ENCODE results near the gene ZNF592.
"Not testable (repeated sequence)": the region's sequence is repeated elsewhere in the genome, so short reads cannot be mapped to it uniquely, and the experiment has no call there.

ZNF592 gene

GRCh38 chr15:84750583-84751092 is 2.2 kb downstream of the ZNF592 start:
- Histone ChIP-seq H2AFZ (ENCODE audit: low read length) (no peak overlapping the region), H3K4me3 (ENCODE audit: low read depth, low read length, poor library complexity, severe bottlenecking) (peak overlapping the region; percentile 77), H3K9me3 (ENCODE audit: low read length) (no peaks in the 10 kb centered on the region), H3K27me3 (ENCODE audit: insufficient read depth, low read length) (no peaks in the 10 kb centered on the region), H3F3A (ENCODE audit: insufficient read depth, low read length) (no peaks in the 10 kb centered on the region), H4K20me1 (ENCODE audit: insufficient read depth, low read length) (no peaks in the 10 kb centered on the region), H3K36me3 (ENCODE audit: insufficient read depth, low read length) (peaks cover 6% of the 10 kb centered on the region; the same call in 1 of the 2 replicates), H3K79me2 (ENCODE audit: insufficient read depth, low read length) (peaks cover 68% of the 10 kb centered on the region), H3K4me2 (ENCODE audit: low read length) (peak overlapping the region; percentile 91), H3K9ac (ENCODE audit: low read length) (peak overlapping the region; percentile 27), H3K27ac (ENCODE audit: low read depth, low read length, poor library complexity, severe bottlenecking) (peak overlapping the region; percentile 70), H3K9me2 (ENCODE audit: low read depth, low read length) (no peaks in the 10 kb centered on the region), H3K4me1 (ENCODE audit: insufficient read depth, low read length, severe bottlenecking) (peaks cover 34% of the 10 kb centered on the region)
- TF ChIP-seq EZH2 (IDR thresholded peaks at IDR 0.05; ENCODE audit: borderline replicate concordance, low read length), result no peak
- TF ChIP-seq CTCF (IDR thresholded peaks at IDR 0.05; ENCODE audit: low read length), result no peak

DNA sequence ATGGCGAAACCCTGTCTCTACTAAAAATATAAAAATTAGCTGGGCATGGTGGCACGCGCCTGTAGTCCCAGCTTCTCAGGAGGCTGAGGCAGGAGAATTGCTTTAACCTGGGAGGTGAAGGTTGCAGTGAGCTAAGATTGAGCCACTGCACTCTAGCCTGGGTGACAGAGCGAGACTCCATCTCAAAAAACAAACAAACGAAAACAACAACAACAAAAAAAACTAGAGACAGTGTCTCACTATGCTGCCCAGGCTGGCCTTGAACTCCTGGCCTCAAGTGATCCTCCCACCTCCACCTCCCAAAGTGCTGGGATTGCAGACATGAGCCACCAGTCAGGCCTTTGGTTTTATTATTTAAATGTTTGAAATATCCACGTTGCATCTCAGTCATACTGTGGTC is 3.3 kb downstream of the ZNF592 start:
- H3K27me3 ChIP-seq (ENCODE audit: insufficient read depth, low read length); H3K4me3 ChIP-seq (ENCODE audit: low read depth, low read length, poor library complexity, severe bottlenecking); H3K36me3 ChIP-seq (ENCODE audit: insufficient read depth, low read length); H4K20me1 ChIP-seq (ENCODE audit: insufficient read depth, low read length); H3K9me2 ChIP-seq (ENCODE audit: low read depth, low read length); H3K9ac ChIP-seq (ENCODE audit: low read length); H3K4me2 ChIP-seq (ENCODE audit: low read length); H2AFZ ChIP-seq (ENCODE audit: low read length); H3K27ac ChIP-seq (ENCODE audit: low read depth, low read length, poor library complexity, severe bottlenecking); H3K9me3 ChIP-seq (ENCODE audit: low read length); H3F3A ChIP-seq (ENCODE audit: insufficient read depth, low read length): not testable (repeated sequence)
- H3K79me2 ChIP-seq (ENCODE audit: insufficient read depth, low read length), result peaks cover 79% of the 10 kb centered on the region
- H3K4me1 ChIP-seq (ENCODE audit: insufficient read depth, low read length, severe bottlenecking), result peaks cover 34% of the 10 kb centered on the region

DNA sequence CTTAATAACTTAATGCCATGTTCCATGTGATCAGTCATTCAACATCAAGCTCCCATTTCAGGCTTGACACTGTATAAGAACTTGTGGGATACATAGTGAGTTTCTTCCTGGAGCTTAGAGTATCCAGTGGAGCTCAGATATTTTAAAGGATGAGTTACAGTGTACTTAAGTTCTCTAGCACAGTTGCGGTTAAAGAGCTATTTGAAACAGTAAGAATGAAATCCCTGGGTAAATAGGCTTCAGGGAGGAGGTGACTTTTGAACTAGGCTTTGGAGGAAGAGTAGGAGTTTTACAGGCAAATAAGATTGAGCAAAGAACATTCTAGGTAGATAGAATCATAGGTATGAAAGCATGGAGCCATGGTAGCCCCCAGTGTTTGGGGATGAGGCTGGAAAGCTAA is 3.8 kb downstream of the ZNF592 start:
- H4K20me1 ChIP-seq (ENCODE audit: insufficient read depth, low read length), result no peaks in the 10 kb centered on the region

DNA sequence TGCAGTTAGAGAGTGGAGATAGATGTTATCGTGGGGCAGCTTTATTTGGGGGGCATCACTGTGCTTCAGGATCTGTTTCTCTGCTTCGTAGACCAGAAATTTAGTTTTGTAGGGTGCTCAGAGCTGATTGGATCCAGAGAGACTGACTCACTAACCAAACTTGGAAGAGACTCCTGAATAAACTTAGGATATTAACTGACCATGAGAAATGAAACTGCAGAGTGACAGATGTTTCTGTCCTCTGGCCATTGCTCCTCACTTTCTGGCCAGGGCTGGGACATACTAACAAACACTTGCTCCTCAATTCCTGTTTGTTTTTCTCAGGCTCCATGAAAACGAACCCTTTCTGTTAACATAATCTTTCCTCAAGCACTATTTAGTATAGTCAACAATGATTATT is 4.3 kb downstream of the ZNF592 start:
- H2AFZ ChIP-seq (ENCODE audit: low read length), result no peak overlapping the region
- peaks cover 6% of the 10 kb centered on the region; the same call in 1 of the 2 replicates for H3K36me3 ChIP-seq (ENCODE audit: insufficient read depth, low read length)
- H4K20me1 ChIP-seq (ENCODE audit: insufficient read depth, low read length), result no peaks in the 10 kb centered on the region
- H3K27ac ChIP-seq (ENCODE audit: low read depth, low read length, poor library complexity, severe bottlenecking), result no peak overlapping the region
- no peak for TF ChIP-seq CTCF (IDR thresholded peaks at IDR 0.05; ENCODE audit: low read length)
- TF ChIP-seq EZH2 (IDR thresholded peaks at IDR 0.05; ENCODE audit: borderline replicate concordance, low read length), result no peak
- H3K27me3 ChIP-seq (ENCODE audit: insufficient read depth, low read length), result no peaks in the 10 kb centered on the region
- no peaks in the 10 kb centered on the region for H3K9me3 ChIP-seq (ENCODE audit: low read length)
- H3K79me2 ChIP-seq (ENCODE audit: insufficient read depth, low read length), result peaks cover 88% of the 10 kb centered on the region
- H3F3A ChIP-seq (ENCODE audit: insufficient read depth, low read length), result no peaks in the 10 kb centered on the region
- H3K4me2 ChIP-seq (ENCODE audit: low read length), result no peak overlapping the region
- H3K4me1 ChIP-seq (ENCODE audit: insufficient read depth, low read length, severe bottlenecking), result peaks cover 25% of the 10 kb centered on the region
- no peak overlapping the region for H3K4me3 ChIP-seq (ENCODE audit: low read depth, low read length, poor library complexity, severe bottlenecking)
- H3K9me2 ChIP-seq (ENCODE audit: low read depth, low read length), result no peaks in the 10 kb centered on the region
- no peak overlapping the region for H3K9ac ChIP-seq (ENCODE audit: low read length)

More for the DNA sequence above, 3.8 kb downstream of the ZNF592 start:
- H3K27me3 ChIP-seq (ENCODE audit: insufficient read depth, low read length), result no peaks in the 10 kb centered on the region
- H3K9ac ChIP-seq (ENCODE audit: low read length), result no peak overlapping the region
- H3K9me2 ChIP-seq (ENCODE audit: low read depth, low read length), result no peaks in the 10 kb centered on the region
- H3K4me1 ChIP-seq (ENCODE audit: insufficient read depth, low read length, severe bottlenecking), result peaks cover 30% of the 10 kb centered on the region
- no peaks in the 10 kb centered on the region for H3K9me3 ChIP-seq (ENCODE audit: low read length)
- no peak overlapping the region for H3K4me2 ChIP-seq (ENCODE audit: low read length)
- no peak for TF ChIP-seq EZH2 (IDR thresholded peaks at IDR 0.05; ENCODE audit: borderline replicate concordance, low read length)
- H3K79me2 ChIP-seq (ENCODE audit: insufficient read depth, low read length), result peaks cover 83% of the 10 kb centered on the region
- H3F3A ChIP-seq (ENCODE audit: insufficient read depth, low read length), result no peaks in the 10 kb centered on the region
- no peak overlapping the region for H3K4me3 ChIP-seq (ENCODE audit: low read depth, low read length, poor library complexity, severe bottlenecking)
- peaks cover 6% of the 10 kb centered on the region; the same call in 1 of the 2 replicates for H3K36me3 ChIP-seq (ENCODE audit: insufficient read depth, low read length)
- no peak overlapping the region for H2AFZ ChIP-seq (ENCODE audit: low read length)
- no peak overlapping the region for H3K27ac ChIP-seq (ENCODE audit: low read depth, low read length, poor library complexity, severe bottlenecking)

GRCh38 chr15:84754889-84755288 is 6.5 kb downstream of the ZNF592 start:
- H3K4me3 ChIP-seq (ENCODE audit: low read depth, low read length, poor library complexity, severe bottlenecking); H3K4me2 ChIP-seq (ENCODE audit: low read length); H3K9me2 ChIP-seq (ENCODE audit: low read depth, low read length); H4K20me1 ChIP-seq (ENCODE audit: insufficient read depth, low read length); H3K27ac ChIP-seq (ENCODE audit: low read depth, low read length, poor library complexity, severe bottlenecking); H3K27me3 ChIP-seq (ENCODE audit: insufficient read depth, low read length); H2AFZ ChIP-seq (ENCODE audit: low read length); H3K9me3 ChIP-seq (ENCODE audit: low read length); H3F3A ChIP-seq (ENCODE audit: insufficient read depth, low read length); H3K36me3 ChIP-seq (ENCODE audit: insufficient read depth, low read length); H3K9ac ChIP-seq (ENCODE audit: low read length): not testable (repeated sequence)
- Histone ChIP-seq H3K79me2 (ENCODE audit: insufficient read depth, low read length) (peaks cover 100% of the 10 kb centered on the region), H3K4me1 (ENCODE audit: insufficient read depth, low read length, severe bottlenecking) (peaks cover 25% of the 10 kb centered on the region)

Measured in OCI-LY1 (cell line).